Measurements from ENCODE around the gene TMOD3.

Gene TMOD3

GRCh38 chr15:51803965-51804364 is 25.5 kb upstream of the TMOD3 start:
- DNase-seq (ENCODE audit: low read depth, low spot score) = no peak
- TF ChIP-seq, protein P1, sequence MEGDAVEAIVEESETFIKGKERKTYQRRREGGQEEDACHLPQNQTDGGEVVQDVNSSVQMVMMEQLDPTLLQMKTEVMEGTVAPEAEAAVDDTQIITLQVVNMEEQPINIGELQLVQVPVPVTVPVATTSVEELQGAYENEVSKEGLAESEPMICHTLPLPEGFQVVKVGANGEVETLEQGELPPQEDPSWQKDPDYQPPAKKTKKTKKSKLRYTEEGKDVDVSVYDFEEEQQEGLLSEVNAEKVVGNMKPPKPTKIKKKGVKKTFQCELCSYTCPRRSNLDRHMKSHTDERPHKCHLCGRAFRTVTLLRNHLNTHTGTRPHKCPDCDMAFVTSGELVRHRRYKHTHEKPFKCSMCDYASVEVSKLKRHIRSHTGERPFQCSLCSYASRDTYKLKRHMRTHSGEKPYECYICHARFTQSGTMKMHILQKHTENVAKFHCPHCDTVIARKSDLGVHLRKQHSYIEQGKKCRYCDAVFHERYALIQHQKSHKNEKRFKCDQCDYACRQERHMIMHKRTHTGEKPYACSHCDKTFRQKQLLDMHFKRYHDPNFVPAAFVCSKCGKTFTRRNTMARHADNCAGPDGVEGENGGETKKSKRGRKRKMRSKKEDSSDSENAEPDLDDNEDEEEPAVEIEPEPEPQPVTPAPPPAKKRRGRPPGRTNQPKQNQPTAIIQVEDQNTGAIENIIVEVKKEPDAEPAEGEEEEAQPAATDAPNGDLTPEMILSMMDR (IDR thresholded peaks at IDR 0.05; ENCODE audit: low read depth, low read length) = no peak
- H3K4me3 ChIP-seq (ENCODE audit: low read depth, low read length) = no peak overlapping the region
- in situ Hi-C loops (cut with HindIII; ENCODE audit: low sequenced_read_pairs) = no loop called here

GRCh38 chr15:51806123-51806522 is 23.3 kb upstream of the TMOD3 start:
- no peak for DNase-seq (ENCODE audit: low read depth, low spot score)
- in situ Hi-C loops (cut with HindIII; ENCODE audit: low sequenced_read_pairs) = no loop called here
- TF ChIP-seq, protein P1 (IDR thresholded peaks at IDR 0.05; ENCODE audit: low read depth, low read length) = no peak
- H3K4me3 ChIP-seq (ENCODE audit: low read depth, low read length) = no peak overlapping the region

GRCh38 chr15:51809457-51809856 is 20.0 kb upstream of the TMOD3 start:
- TF ChIP-seq, protein P1 (IDR thresholded peaks at IDR 0.05; ENCODE audit: low read depth, low read length) = no peak
- no peak overlapping the region for H3K4me3 ChIP-seq (ENCODE audit: low read depth, low read length)
- in situ Hi-C loops (cut with HindIII; ENCODE audit: low sequenced_read_pairs) = no loop called here
- no peak for DNase-seq (ENCODE audit: low read depth, low spot score)

- DNase-seq (ENCODE audit: low read depth, low spot score) = no peak
- in situ Hi-C loops (cut with HindIII; ENCODE audit: low sequenced_read_pairs) = no loop called here
- TF ChIP-seq, protein P1 (IDR thresholded peaks at IDR 0.05; ENCODE audit: low read depth, low read length) = no peak
- no peak overlapping the region for H3K4me3 ChIP-seq (ENCODE audit: low read depth, low read length)
Measured at GRCh38 chr15:51812598-51812997, 16.9 kb upstream of the TMOD3 start.

DNA sequence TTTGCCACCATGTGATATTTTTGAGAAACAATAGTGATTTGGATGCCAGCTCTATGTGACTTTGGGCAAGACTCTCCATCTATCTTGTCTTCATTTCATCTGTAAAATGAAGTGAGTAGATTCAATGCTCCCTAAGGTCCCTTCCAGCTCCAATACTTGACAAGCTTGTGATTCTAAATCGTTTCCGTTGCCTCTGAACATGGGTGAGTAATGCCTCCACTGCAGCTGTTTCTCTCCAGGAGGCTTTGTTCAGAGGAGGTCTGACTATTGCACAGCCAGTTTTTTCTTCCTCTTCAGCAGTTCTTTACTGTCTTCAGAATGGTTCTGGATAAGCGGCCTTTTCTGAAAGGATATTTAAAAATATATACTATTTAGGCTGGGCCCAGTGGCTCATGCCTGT is 14.8 kb upstream of the TMOD3 start:
- no peak overlapping the region for H3K4me3 ChIP-seq (ENCODE audit: low read depth, low read length)
- in situ Hi-C loops (cut with HindIII; ENCODE audit: low sequenced_read_pairs) = no loop called here
- TF ChIP-seq, protein P1 (IDR thresholded peaks at IDR 0.05; ENCODE audit: low read depth, low read length) = no peak
- DNase-seq (ENCODE audit: low read depth, low spot score) = peak; percentile 78

GRCh38 chr15:51816611-51817010 is 12.8 kb upstream of the TMOD3 start:
- no peak overlapping the region for H3K4me3 ChIP-seq (ENCODE audit: low read depth, low read length)
- TF ChIP-seq, protein P1 (IDR thresholded peaks at IDR 0.05; ENCODE audit: low read depth, low read length) = no peak
- in situ Hi-C loops (cut with HindIII; ENCODE audit: low sequenced_read_pairs) = no loop called here
- no peak for DNase-seq (ENCODE audit: low read depth, low spot score)

DNA sequence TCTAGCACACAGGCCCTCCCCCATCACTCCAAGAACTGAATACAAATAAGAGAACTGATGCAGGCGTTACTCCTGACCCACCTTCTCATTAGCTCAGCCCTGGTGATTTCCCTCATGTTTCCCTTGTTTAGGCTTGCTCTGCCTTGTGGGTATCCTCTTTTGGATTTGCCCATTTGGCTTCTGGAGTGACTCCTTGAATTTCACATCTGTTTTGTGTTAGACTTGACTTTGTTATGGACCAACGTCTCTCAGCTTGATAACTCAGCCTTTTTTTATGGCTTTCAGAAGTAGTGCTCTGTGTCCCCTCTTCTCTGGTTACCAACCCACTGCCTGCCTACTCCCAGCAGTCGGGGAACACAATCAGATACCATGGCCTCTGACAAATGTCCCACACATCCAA is 11.3 kb upstream of the TMOD3 start:
- in situ Hi-C loops (cut with HindIII; ENCODE audit: low sequenced_read_pairs) = no loop called here
- TF ChIP-seq, protein P1 (IDR thresholded peaks at IDR 0.05; ENCODE audit: low read depth, low read length) = no peak
- no peak for DNase-seq (ENCODE audit: low read depth, low spot score)

More for the DNA sequence above, 11.3 kb upstream of the TMOD3 start:
- no peak overlapping the region for H3K4me3 ChIP-seq (ENCODE audit: low read depth, low read length)

All from astrocyte of the spinal cord (primary cell).